SK-N-SH (cell line): ENCODE data around the gene KRTAP3-3. TPM values are rescaled to one million over a fixed set of nuclear protein-coding genes. Genes with fewer than 3 reads are reported as not detected.

Source experiments
- CTCF ChIA-PET: fragments of 300-600, 350-600 bp; formaldehyde crosslinking; extraction: SDS; loops from one replicate; lab custom pipeline; 2021; lab: Yijun Ruan, JAX
- POLR2A ChIA-PET: fragments of 350-600 bp; sonication (Branson Sonifier 250); formaldehyde crosslinking; extraction: SDS; loops from one replicate; lab custom pipeline; 2020; ENCODE audit warnings: antibody characterized with exemption, inconsistent platforms; lab: Yijun Ruan, JAX
- DNase-seq: peaks from one replicate; pipeline ENCODE4 v3.0.0; 2012
- H2AFZ ChIP-seq: fragments of 200-600 bp; sonication (generic); 2 replicates; pipeline ENCODE4 v1.8.1; 2016; ENCODE audit warnings: antibody characterized with exemption, mild to moderate bottlenecking, low read depth
- H3F3A ChIP-seq: fragments of 200-600 bp; sonication (generic); replicated peaks from 2 replicates; pipeline ENCODE3; 2016; ENCODE audit warnings: antibody characterized with exemption, mild to moderate bottlenecking; ENCODE audit not compliant: insufficient read depth
- H3K27ac ChIP-seq, 2 experiments: fragments of 200-500 bp in 1 of 2; fragments of 200-600 bp in 1 of 2; sonication (Bioruptor generic) in 1 of 2; sonication (generic), shearing (Covaris generic) in 1 of 2; 2 replicates each; pipeline versions ENCODE4 v1.5.1 to v1.6.1; 2014 to 2016; ENCODE audit warnings: low read depth in 2 of 2, inconsistent platforms in 1 of 2, low read length in 1 of 2, mild to moderate bottlenecking in 1 of 2, mixed read lengths in 1 of 2
- H3K27me3 ChIP-seq: fragments of 200-600 bp; sonication (generic), shearing (Covaris generic); 2 replicates; pipeline ENCODE4 v1.6.1; 2016; ENCODE audit warnings: mixed run types; ENCODE audit not compliant: insufficient read depth
- H3K36me3 ChIP-seq, 2 experiments: fragments of 200-500 bp in 1 of 2; fragments of 200-600 bp in 1 of 2; sonication (Bioruptor generic) in 1 of 2; sonication (generic) in 1 of 2; replicated peaks in 1 of 2; 2 replicates each; pipeline versions ENCODE3 to v1.5.1; 2014 to 2016; ENCODE audit warnings: low read length in 1 of 2, mild to moderate bottlenecking in 1 of 2; ENCODE audit not compliant: insufficient read depth in 2 of 2, control insufficient read depth in 1 of 2
- H3K4me1 ChIP-seq, 2 experiments: fragments of 200-500 bp in 1 of 2; fragments of 200-600 bp in 1 of 2; sonication (Bioruptor generic) in 1 of 2; sonication (generic), shearing (Covaris generic) in 1 of 2; 2 replicates each; pipeline versions ENCODE4 v1.5.1 to v1.6.1; 2014 to 2016; ENCODE audit warnings: low read depth in 1 of 2, low read length in 1 of 2, mixed run types in 1 of 2; ENCODE audit not compliant: insufficient read depth in 2 of 2, control insufficient read depth in 1 of 2
- H3K4me2 ChIP-seq: fragments of 200-600 bp; sonication (generic), shearing (Covaris generic); 2 replicates; pipeline ENCODE4 v1.6.1; 2017; ENCODE audit warnings: mixed run types
- H3K4me3 ChIP-seq, 2 experiments: fragments of 200-500 bp in 1 of 2; fragments of 200-600 bp in 1 of 2; sonication (Bioruptor generic) in 1 of 2; sonication (generic), shearing (Covaris generic) in 1 of 2; 2 replicates each; pipeline versions ENCODE4 v1.5.1 to v1.8.1; 2014 to 2016; ENCODE audit warnings: low read depth in 2 of 2, inconsistent platforms in 1 of 2, low read length in 1 of 2, mild to moderate bottlenecking in 1 of 2, mixed read lengths in 1 of 2, moderate library complexity in 1 of 2
- H3K79me2 ChIP-seq: fragments of 200-600 bp; sonication (generic); 2 replicates; pipeline ENCODE4 v1.8.1; 2017; ENCODE audit warnings: mild to moderate bottlenecking; ENCODE audit not compliant: insufficient read depth
- H3K9ac ChIP-seq: fragments of 200-600 bp; sonication (generic); 2 replicates; pipeline ENCODE4 v1.6.1; 2017; ENCODE audit warnings: mixed run types
- H3K9me2 ChIP-seq: fragments of 200-600 bp; sonication (generic); 2 replicates; pipeline ENCODE4 v1.6.1; 2017; ENCODE audit warnings: mixed run types
- H3K9me3 ChIP-seq: fragments of 200-600 bp; sonication (generic); 2 replicates; pipeline ENCODE4 v1.6.1; 2017; ENCODE audit warnings: mixed run types, mild to moderate bottlenecking, moderate library complexity
- H4K20me1 ChIP-seq: fragments of 200-600 bp; sonication (generic); 2 replicates; pipeline ENCODE4 v1.6.1; 2017; ENCODE audit warnings: mild to moderate bottlenecking, mixed run types; ENCODE audit not compliant: insufficient read depth
- FOXM1 ChIP-seq: IDR thresholded peaks from 2 replicates; pipeline ENCODE4 v1.4.0; 2012; ENCODE audit warnings: low read depth, mild to moderate bottlenecking
- GABPA ChIP-seq: IDR thresholded peaks from 2 replicates; pipeline ENCODE4 v1.4.0; 2012; ENCODE audit warnings: low read depth, mild to moderate bottlenecking
- JUND ChIP-seq: IDR thresholded peaks from 2 replicates; pipeline ENCODE4 v1.4.0; 2012
- MEF2A ChIP-seq: IDR thresholded peaks from 2 replicates; pipeline ENCODE4 v1.4.0; 2012; ENCODE audit warnings: low read depth, borderline replicate concordance
- MXI1 ChIP-seq: IDR thresholded peaks from 2 replicates; pipeline ENCODE4 v1.6.1; 2012; ENCODE audit warnings: mild to moderate bottlenecking, low read depth, low read length, improper control_type of control experiment
- NFIC ChIP-seq: IDR thresholded peaks from 2 replicates; pipeline ENCODE4 v1.4.0; 2012; ENCODE audit warnings: borderline replicate concordance
- PBX3 ChIP-seq: IDR thresholded peaks from 2 replicates; pipeline ENCODE4; 2012
- POLR2AphosphoS5 ChIP-seq: IDR thresholded peaks from 2 replicates; pipeline ENCODE4 v1.6.1; 2012; ENCODE audit warnings: low read depth, low read length
- RAD21 ChIP-seq: IDR thresholded peaks from 2 replicates; pipeline ENCODE4 v1.6.1; 2012; ENCODE audit warnings: mild to moderate bottlenecking, low read length
- RCOR1 ChIP-seq: fragments of 150-350 bp; IDR thresholded peaks from 2 replicates; pipeline ENCODE4 v1.6.1; 2017; ENCODE audit warnings: antibody characterized with exemption, low read length
- RFX5 ChIP-seq: IDR thresholded peaks from 2 replicates; pipeline ENCODE4 v1.6.1; 2012; ENCODE audit warnings: mild to moderate bottlenecking, improper control_type of control experiment, low read length
- SIN3A ChIP-seq: IDR thresholded peaks from 2 replicates; pipeline ENCODE4 v1.6.1; 2012; ENCODE audit warnings: low read depth, mild to moderate bottlenecking, low read length, moderate library complexity, borderline replicate concordance
- TCF12 ChIP-seq: IDR thresholded peaks from 2 replicates; pipeline ENCODE4 v1.4.0; 2012
- USF2 ChIP-seq: fragments of 150-350 bp; IDR thresholded peaks from 2 replicates; pipeline ENCODE4 v1.6.1; 2017; ENCODE audit warnings: antibody characterized with exemption, low read length, low read depth, borderline replicate concordance
- ZBTB33 ChIP-seq: IDR thresholded peaks from 2 replicates; pipeline ENCODE4 v1.4.0; 2012; ENCODE audit warnings: low read depth, borderline replicate concordance
- WGBS: methylation state at CpG from one replicate; pipeline ENCODE4 v1.1.6; 2017; ENCODE audit warnings: low lambda C conversion rate; 5-methylcytosine and 5-hydroxymethylcytosine counted together
- polyA plus RNA-seq, 3 experiments: library from polyadenylated mRNA; depleted of rRNA; stranded (reverse); fragments of >200 nt; gene quantifications; 2 replicates each; pipeline ENCODE4 v1.2.3, GENCODE V29; 2012

Gene KRTAP3-3
- polyA plus RNA-seq, 1 of the 3 experiments (the other 2 are of a cell fraction) = not detected

- H2AFZ ChIP-seq = no peak overlapping the region
- H3K9me3 ChIP-seq = no peaks in the 10 kb centered on the region
- no peaks in the 10 kb centered on the region; the same call in 1 of the 2 replicates for H3K27me3 ChIP-seq
- no peaks in the 10 kb centered on the region for H3F3A ChIP-seq
- TF ChIP-seq RAD21 (no peak), MXI1 (no peak), SIN3A (no peak), ZBTB33 (no peak), GABPA (no peak), JUND (no peak)
- TF ChIP-seq, all 33 proteins: peak for 0
- no peaks in the 10 kb centered on the region for H3K9me2 ChIP-seq
- ChIA-PET CTCF (interaction anchor here (0.8 to 1.5 kb wide), 4 partner anchors 155 to 705 kb away, joined by 3 to 6 read pairs (median 4); no protein-coding TSS in a partner anchor), POLR2A (no interaction called here)
- no peaks in the 10 kb centered on the region for H3K36me3 ChIP-seq
- no peak overlapping the region for H3K9ac ChIP-seq
- H3K4me3 ChIP-seq = no peak overlapping the region
- peaks cover 0 to 5% of the 10 kb centered on the region in 2 experiments; a peak in 1 of 4 replicates for H3K4me1 ChIP-seq
- H3K27ac ChIP-seq = no peak overlapping the region
- no peaks in the 10 kb centered on the region for H3K79me2 ChIP-seq
- no peak overlapping the region for H3K4me2 ChIP-seq
- H4K20me1 ChIP-seq = no peaks in the 10 kb centered on the region
- 24% methylated on average over 12 of the region's 12 CpGs for WGBS
- DNase-seq = no peak
These were observed 35.6 kb downstream of the KRTAP3-3 start for GRCh38 chr17:40958086-40958953.

- no peaks in the 10 kb centered on the region for H3K79me2 ChIP-seq
- H3K36me3 ChIP-seq = no peaks in the 10 kb centered on the region
- TF ChIP-seq MXI1 (no peak), PBX3 (peak; percentile 35; the same call in 1 of the 2 replicates), JUND (peak; percentile 22; the same call in 1 of the 2 replicates), ZBTB33 (no peak), RFX5 (no peak), FOXM1 (no peak), GABPA (no peak), POLR2AphosphoS5 (no peak), MEF2A (no peak), RCOR1 (no peak), NFIC (no peak), TCF12 (no peak), SIN3A (no peak), USF2 (no peak), RAD21 (no peak)
- H3K9me3 ChIP-seq = no peaks in the 10 kb centered on the region
- 21% methylated on average over 8 of the region's 8 CpGs for WGBS
- ChIA-PET CTCF (interaction anchor here (1.2 to 1.5 kb wide), 2 partner anchors 22 to 706 kb away, joined by 3 read pairs; no protein-coding TSS in a partner anchor), POLR2A (interaction anchor here (1.0 kb wide), 1 partner anchor 662 kb away, joined by 3 read pairs; no protein-coding TSS in a partner anchor)
- DNase-seq = no peak
- peaks cover 0 to 5% of the 10 kb centered on the region in 2 experiments; a peak in 1 of 4 replicates for H3K4me1 ChIP-seq
- H3F3A ChIP-seq = no peaks in the 10 kb centered on the region
- peak overlapping the region; percentile 23 for H3K4me2 ChIP-seq
- H2AFZ ChIP-seq = no peak overlapping the region
- no peak overlapping the region for H3K4me3 ChIP-seq
- no peaks in the 10 kb centered on the region; the same call in 1 of the 2 replicates for H3K27me3 ChIP-seq
- H4K20me1 ChIP-seq = no peaks in the 10 kb centered on the region
- H3K9ac ChIP-seq = no peak overlapping the region
- no peaks in the 10 kb centered on the region for H3K9me2 ChIP-seq
- H3K27ac ChIP-seq = no peak overlapping the region
These were observed 37.3 kb downstream of the KRTAP3-3 start for GRCh38 chr17:40956401-40957254.
